HepG2 (cell line): ENCODE measurements around the gene SLC34A3. TPM values are rescaled to one million over a fixed set of nuclear protein-coding genes. Genes with fewer than 3 reads are reported as not detected.

ENCODE experiments used
- ARHGAP35 ChIP-seq: sonication (generic); formaldehyde crosslinking; IDR thresholded peaks from 2 replicates; pipeline ENCODE4 v1.9.0; 2022; ENCODE audit warnings: mild to moderate bottlenecking, inconsistent platforms, moderate library complexity, missing genetic modification reagents, borderline replicate concordance
- DNMT3B ChIP-seq: conservative IDR thresholded peaks from 2 replicates; pipeline ENCODE4 v1.6.1; 2016; ENCODE audit warnings: missing biosample characterization, control low read depth
- E2F1 ChIP-seq: sonication (generic); formaldehyde crosslinking; IDR thresholded peaks from 2 replicates; pipeline ENCODE4 v1.5.0; 2020; ENCODE audit warnings: missing genetic modification reagents
- ETV5 ChIP-seq: IDR thresholded peaks from 2 replicates; pipeline ENCODE4 v1.6.1; 2018; ENCODE audit warnings: missing biosample characterization, missing genetic modification reagents, inconsistent platforms, borderline replicate concordance
- PCBP1 ChIP-seq: fragments of 200-400 bp; formaldehyde crosslinking; IDR thresholded peaks from 2 replicates; pipeline ENCODE4 v1.6.1; 2017; ENCODE audit warnings: mild to moderate bottlenecking, low read depth, low read length, borderline replicate concordance
- PHF8 ChIP-seq: sonication (generic); formaldehyde crosslinking; IDR thresholded peaks from 2 replicates; pipeline ENCODE4 v1.5.0; 2020; ENCODE audit warnings: missing genetic modification reagents
- RBM39 ChIP-seq: fragments of 200-400 bp; formaldehyde crosslinking; IDR thresholded peaks from one replicate; pipeline ENCODE4 v1.6.1; 2018; ENCODE audit warnings: antibody characterized with exemption, mild to moderate bottlenecking, low read depth, low read length; ENCODE audit not compliant: poor library complexity, severe bottlenecking
- REL ChIP-seq: sonication (generic); formaldehyde crosslinking; conservative IDR thresholded peaks from 2 replicates; pipeline ENCODE4 v1.8.0; 2022; ENCODE audit warnings: mild to moderate bottlenecking, missing genetic modification reagents, moderate library complexity
- RFX5 ChIP-seq: IDR thresholded peaks from 2 replicates; pipeline ENCODE4 v1.6.1; 2011; ENCODE audit warnings: low read depth, low read length, improper control_type of control experiment
- RXRB ChIP-seq: IDR thresholded peaks from 2 replicates; pipeline ENCODE4 v1.6.1; 2016; ENCODE audit warnings: borderline replicate concordance, missing genetic modification reagents, missing compliant biosample characterization
- SNAI1 ChIP-seq: sonication (generic); formaldehyde crosslinking; IDR thresholded peaks from 2 replicates; pipeline ENCODE4 v1.5.0; 2020; ENCODE audit warnings: mild to moderate bottlenecking, missing genetic modification reagents, borderline replicate concordance
- SP4 ChIP-seq: sonication (generic); formaldehyde crosslinking; IDR thresholded peaks from 2 replicates; pipeline ENCODE4 v1.8.1; 2023; ENCODE audit warnings: mild to moderate bottlenecking, missing genetic modification reagents
- STAG1 ChIP-seq: sonication (generic); formaldehyde crosslinking; IDR thresholded peaks from 2 replicates; pipeline ENCODE4 v1.4.0; 2020; ENCODE audit warnings: missing genetic modification reagents
- ZBTB42 ChIP-seq: sonication (generic); formaldehyde crosslinking; IDR thresholded peaks from 2 replicates; pipeline ENCODE4 v1.5.0; 2020; ENCODE audit warnings: mild to moderate bottlenecking, missing genetic modification reagents
- ZEB1 ChIP-seq: IDR thresholded peaks from 2 replicates; pipeline ENCODE4 v1.6.1; 2012; ENCODE audit warnings: mild to moderate bottlenecking, low read depth, inconsistent platforms; ENCODE audit not compliant: insufficient replicate concordance
- ZNF274 ChIP-seq: sonication (generic); formaldehyde crosslinking; IDR thresholded peaks from 2 replicates; pipeline ENCODE4 v1.5.1; 2020; ENCODE audit warnings: mild to moderate bottlenecking, missing genetic modification reagents
- ZNF337 ChIP-seq: sonication (generic); formaldehyde crosslinking; IDR thresholded peaks from 2 replicates; pipeline ENCODE4 v1.5.1; 2020; ENCODE audit warnings: missing genetic modification reagents, low read depth, mild to moderate bottlenecking, borderline replicate concordance
- ZNF460 ChIP-seq: sonication (generic); formaldehyde crosslinking; IDR thresholded peaks from 2 replicates; pipeline ENCODE4 v1.5.1; 2020; ENCODE audit warnings: missing genetic modification reagents, mild to moderate bottlenecking, borderline replicate concordance
- ZNF577 ChIP-seq: sonication (generic); formaldehyde crosslinking; IDR thresholded peaks from 2 replicates; pipeline ENCODE4 v1.4.0; 2020; ENCODE audit warnings: mild to moderate bottlenecking, low read depth, missing genetic modification reagents, borderline replicate concordance
- ZNF709 ChIP-seq: sonication (generic); formaldehyde crosslinking; IDR thresholded peaks from 2 replicates; pipeline ENCODE4 v1.5.0; 2020; ENCODE audit warnings: mild to moderate bottlenecking, missing genetic modification reagents
- ZNF766 ChIP-seq: sonication (generic); formaldehyde crosslinking; IDR thresholded peaks from 2 replicates; pipeline ENCODE4 v1.5.0; 2020; ENCODE audit warnings: missing genetic modification reagents, borderline replicate concordance
- ZSCAN25 ChIP-seq: sonication (generic); formaldehyde crosslinking; IDR thresholded peaks from 2 replicates; pipeline ENCODE4 v1.8.0; 2022; ENCODE audit warnings: mild to moderate bottlenecking, missing genetic modification reagents
- polyA plus RNA-seq, 8 experiments: library from polyadenylated mRNA; depleted of rRNA in 3 of 8; stranded (reverse) in 7 of 8; unstranded in 1 of 8; fragments of >200 nt; fragmentation: Illumina TruSeq in 4 of 8; extraction: Trizol in 4 of 8; gene quantifications; 2 replicates each; pipeline versions ENCODE4 v1.2.1 to v1.2.3, GENCODE V29; 2011 to 2016; ENCODE audit warnings: low read depth in 4 of 8, missing spikeins in 1 of 8, mixed read lengths in 1 of 8; ENCODE audit not compliant: insufficient read depth in 1 of 8
- total RNA-seq, 5 experiments: library from RNA; depleted of rRNA; stranded (reverse); fragments of >200 nt; fragmentation: Illumina TruSeq; extraction: Trizol; gene quantifications; 2 replicates each; pipeline ENCODE4 v1.2.3, GENCODE V29; 2016; ENCODE audit warnings: low read depth in 1 of 5
- TF ChIP-seq, protein P1 (sequence below): IDR thresholded peaks from 2 replicates; pipeline ENCODE4 v1.6.1; 2016; ENCODE audit warnings: low read depth
- TF ChIP-seq, protein P2 (sequence below): sonication (generic); formaldehyde crosslinking; IDR thresholded peaks from 2 replicates; pipeline ENCODE4 v1.8.0; 2022; ENCODE audit warnings: missing genetic modification reagents, mild to moderate bottlenecking, moderate library complexity, borderline replicate concordance

SLC34A3 gene
- total and polyA plus RNA-seq, 2 of the 13 experiments (the other 11 are each of a cell fraction or from before 2014, with no cell fraction given), result 0.07 to 1.0 TPM

DNA sequence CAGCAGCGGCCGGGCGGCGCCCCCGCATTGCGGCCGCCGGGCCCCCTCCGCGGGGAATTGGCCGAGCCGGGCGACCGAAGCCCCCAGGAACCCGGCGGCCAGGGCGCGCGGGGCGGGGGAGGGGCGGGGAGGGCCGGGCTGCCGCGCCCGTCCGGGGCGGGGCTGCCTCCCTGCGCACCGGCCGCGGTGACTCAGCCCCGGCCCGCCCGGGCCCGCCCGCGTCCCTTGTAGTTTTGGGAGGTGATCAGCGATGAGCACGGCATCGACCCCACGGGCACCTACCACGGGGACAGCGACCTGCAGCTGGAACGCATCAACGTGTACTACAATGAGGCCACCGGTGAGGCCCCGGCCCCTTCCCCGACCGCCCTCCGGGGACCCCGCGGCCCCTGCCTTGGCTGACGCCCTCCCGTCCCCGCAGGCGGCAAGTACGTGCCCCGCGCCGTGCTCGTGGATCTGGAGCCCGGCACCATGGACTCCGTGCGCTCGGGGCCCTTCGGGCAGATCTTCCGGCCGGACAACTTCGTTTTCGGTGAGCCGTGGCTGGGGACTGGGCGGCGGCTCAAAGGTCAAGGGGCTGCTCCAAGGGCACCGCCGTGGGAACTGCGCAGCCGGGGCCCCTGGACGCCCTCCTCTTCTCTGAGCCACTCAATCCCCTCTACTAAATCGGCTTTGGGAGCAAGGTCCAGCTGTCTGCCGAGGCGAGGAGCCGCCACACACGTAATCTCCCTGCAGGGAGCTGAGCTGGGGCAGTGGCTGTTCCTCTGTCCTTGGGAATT lies 11.0 kb downstream of the SLC34A3 start (continued):
- TF ChIP-seq, protein P1, sequence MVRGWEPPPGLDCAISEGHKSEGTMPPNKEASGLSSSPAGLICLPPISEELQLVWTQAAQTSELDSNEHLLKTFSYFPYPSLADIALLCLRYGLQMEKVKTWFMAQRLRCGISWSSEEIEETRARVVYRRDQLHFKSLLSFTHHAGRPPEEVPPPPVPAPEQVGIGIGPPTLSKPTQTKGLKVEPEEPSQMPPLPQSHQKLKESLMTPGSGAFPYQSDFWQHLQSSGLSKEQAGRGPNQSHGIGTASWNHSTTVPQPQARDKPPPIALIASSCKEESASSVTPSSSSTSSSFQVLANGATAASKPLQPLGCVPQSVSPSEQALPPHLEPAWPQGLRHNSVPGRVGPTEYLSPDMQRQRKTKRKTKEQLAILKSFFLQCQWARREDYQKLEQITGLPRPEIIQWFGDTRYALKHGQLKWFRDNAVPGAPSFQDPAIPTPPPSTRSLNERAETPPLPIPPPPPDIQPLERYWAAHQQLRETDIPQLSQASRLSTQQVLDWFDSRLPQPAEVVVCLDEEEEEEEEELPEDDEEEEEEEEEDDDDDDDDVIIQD, result 0 out of 2 replicates have a peak, but pooled peaks have one; percentile 18
- TF ChIP-seq RXRB (CRISPR knock-in tag), result no peak
- TF ChIP-seq SP4 (CRISPR knock-in tag), result no peak
- TF ChIP-seq STAG1 (CRISPR knock-in tag), result no peak
- no peak for TF ChIP-seq PCBP1
- no peak for TF ChIP-seq RFX5
- TF ChIP-seq ZNF577 (CRISPR knock-in tag), result no peak
- TF ChIP-seq ZNF460 (CRISPR knock-in tag), result no peak
- TF ChIP-seq ZEB1, result no peak
- peak; percentile 91 for TF ChIP-seq SNAI1 (CRISPR knock-in tag)
- peak; percentile 41; the same call in 1 of the 2 replicates for TF ChIP-seq ZSCAN25 (CRISPR knock-in tag)
- TF ChIP-seq PHF8, result no peak
- no peak for TF ChIP-seq REL
- no peak for TF ChIP-seq RBM39
- TF ChIP-seq, protein P2, sequence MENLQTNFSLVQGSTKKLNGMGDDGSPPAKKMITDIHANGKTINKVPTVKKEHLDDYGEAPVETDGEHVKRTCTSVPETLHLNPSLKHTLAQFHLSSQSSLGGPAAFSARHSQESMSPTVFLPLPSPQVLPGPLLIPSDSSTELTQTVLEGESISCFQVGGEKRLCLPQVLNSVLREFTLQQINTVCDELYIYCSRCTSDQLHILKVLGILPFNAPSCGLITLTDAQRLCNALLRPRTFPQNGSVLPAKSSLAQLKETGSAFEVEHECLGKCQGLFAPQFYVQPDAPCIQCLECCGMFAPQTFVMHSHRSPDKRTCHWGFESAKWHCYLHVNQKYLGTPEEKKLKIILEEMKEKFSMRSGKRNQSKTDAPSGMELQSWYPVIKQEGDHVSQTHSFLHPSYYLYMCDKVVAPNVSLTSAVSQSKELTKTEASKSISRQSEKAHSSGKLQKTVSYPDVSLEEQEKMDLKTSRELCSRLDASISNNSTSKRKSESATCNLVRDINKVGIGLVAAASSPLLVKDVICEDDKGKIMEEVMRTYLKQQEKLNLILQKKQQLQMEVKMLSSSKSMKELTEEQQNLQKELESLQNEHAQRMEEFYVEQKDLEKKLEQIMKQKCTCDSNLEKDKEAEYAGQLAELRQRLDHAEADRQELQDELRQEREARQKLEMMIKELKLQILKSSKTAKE, result no peak
- 0 out of 2 replicates have a peak, but pooled peaks have one; percentile 48 for TF ChIP-seq ARHGAP35
- no peak for TF ChIP-seq ZNF766 (CRISPR knock-in tag)
- no peak for TF ChIP-seq ZNF709 (CRISPR knock-in tag)
- peak; percentile 21; the same call in 1 of the 2 replicates for TF ChIP-seq ETV5 (CRISPR knock-in tag)
- no peak for TF ChIP-seq ZNF337
- peak; percentile 84 for TF ChIP-seq ZNF274
- no peak for TF ChIP-seq DNMT3B (CRISPR knock-in tag)
- no peak for TF ChIP-seq ZBTB42 (CRISPR knock-in tag)
- TF ChIP-seq E2F1 (CRISPR knock-in tag), result no peak; the same call in 1 of the 2 replicates
